Measurements from ENCODE around the gene VEZF1. TPM values are rescaled to one million over a fixed set of nuclear protein-coding genes. Genes with fewer than 3 reads are reported as not detected.

VEZF1 gene
- total and polyA plus RNA-seq, 8 donors = 11.7 to 41.6 (median 23.3) TPM

DNA sequence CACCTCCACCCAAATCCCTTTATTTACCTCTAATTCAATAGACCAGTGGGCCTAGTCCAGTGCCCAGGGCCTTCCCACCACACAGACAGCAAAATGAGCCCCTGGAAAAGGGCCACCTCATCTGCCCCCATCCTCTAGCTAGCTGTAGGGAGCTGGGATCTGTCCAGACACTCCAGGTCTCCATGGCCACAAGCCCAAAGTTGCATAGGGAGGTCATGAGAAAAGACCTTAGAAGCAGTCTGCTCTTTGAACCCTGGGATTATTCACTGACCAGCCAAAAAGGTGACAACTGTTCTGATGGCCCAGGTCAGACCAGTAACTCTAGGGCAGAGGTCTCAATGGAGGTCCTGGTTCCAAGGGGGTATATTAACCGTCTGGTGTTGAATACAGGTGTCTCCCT, 34.8 kb downstream of the VEZF1 start:
- H3K9me3 ChIP-seq = no peaks in the 10 kb centered on the region
- ATAC-seq = no peak
- TF ChIP-seq, protein P1, sequence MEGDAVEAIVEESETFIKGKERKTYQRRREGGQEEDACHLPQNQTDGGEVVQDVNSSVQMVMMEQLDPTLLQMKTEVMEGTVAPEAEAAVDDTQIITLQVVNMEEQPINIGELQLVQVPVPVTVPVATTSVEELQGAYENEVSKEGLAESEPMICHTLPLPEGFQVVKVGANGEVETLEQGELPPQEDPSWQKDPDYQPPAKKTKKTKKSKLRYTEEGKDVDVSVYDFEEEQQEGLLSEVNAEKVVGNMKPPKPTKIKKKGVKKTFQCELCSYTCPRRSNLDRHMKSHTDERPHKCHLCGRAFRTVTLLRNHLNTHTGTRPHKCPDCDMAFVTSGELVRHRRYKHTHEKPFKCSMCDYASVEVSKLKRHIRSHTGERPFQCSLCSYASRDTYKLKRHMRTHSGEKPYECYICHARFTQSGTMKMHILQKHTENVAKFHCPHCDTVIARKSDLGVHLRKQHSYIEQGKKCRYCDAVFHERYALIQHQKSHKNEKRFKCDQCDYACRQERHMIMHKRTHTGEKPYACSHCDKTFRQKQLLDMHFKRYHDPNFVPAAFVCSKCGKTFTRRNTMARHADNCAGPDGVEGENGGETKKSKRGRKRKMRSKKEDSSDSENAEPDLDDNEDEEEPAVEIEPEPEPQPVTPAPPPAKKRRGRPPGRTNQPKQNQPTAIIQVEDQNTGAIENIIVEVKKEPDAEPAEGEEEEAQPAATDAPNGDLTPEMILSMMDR (IDR thresholded peaks at IDR 0.05) = no peak
- WGBS, 2 donors = 78 to 91% methylated on average over 1 of the region's 1 CpG
- H3K27me3 ChIP-seq = no peaks in the 10 kb centered on the region
- no peak overlapping the region for H3K4me3 ChIP-seq
- no peak for DNase-seq
- intact Hi-C loops (cut with DNase I) = loop anchor here in 1 of 3 donors (10.0 kb wide), 1 partner anchor 58 kb away; no protein-coding TSS in a partner anchor
- H3K27ac ChIP-seq = peak overlapping the region in 1 of 4 donors; percentile 92
- H3K4me1 ChIP-seq = peaks cover 0 to 20% (median 0%) of the 10 kb centered on the region in 3 donors
- no peaks in the 10 kb centered on the region for H3K36me3 ChIP-seq
- FAIRE-seq = no peak

DNA sequence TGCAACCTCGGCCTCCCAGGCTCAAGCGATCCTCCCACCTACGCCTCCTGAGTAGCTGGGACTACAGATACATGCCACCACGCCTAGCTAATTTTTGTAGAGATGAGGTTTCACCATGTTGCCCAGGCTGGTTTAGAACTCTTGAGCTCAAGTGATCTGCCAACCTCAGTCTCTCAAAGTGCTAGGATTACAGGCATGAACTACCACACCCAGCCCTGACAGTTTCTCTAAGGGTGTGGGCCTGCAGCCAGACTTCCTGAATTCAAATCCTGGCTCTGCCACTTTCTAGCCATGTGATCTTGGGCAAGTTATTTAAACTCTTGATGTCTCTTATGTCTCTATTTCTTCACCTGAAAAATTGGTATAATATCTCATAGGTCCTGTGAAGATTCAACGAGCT, 38.4 kb downstream of the VEZF1 start:
- WGBS, 2 donors = 97 to 98% methylated on average over 5 of the region's 5 CpGs
- intact Hi-C loops (cut with DNase I) = loop anchor here in 1 of 3 donors (10.0 kb wide), 1 partner anchor 55 kb away; no protein-coding TSS in a partner anchor
- DNase-seq = no peak
- no peak for FAIRE-seq
- TF ChIP-seq, protein P1 (IDR thresholded peaks at IDR 0.05) = no peak
- peak overlapping the region in 1 of 4 donors; percentile 74 for H3K27ac ChIP-seq
- no peaks in the 10 kb centered on the region for H3K27me3 ChIP-seq
- no peaks in the 10 kb centered on the region for H3K9me3 ChIP-seq
- no peak for ATAC-seq
- H3K4me1 ChIP-seq = peaks cover 7 to 24% (median 8%) of the 10 kb centered on the region in 3 donors
- H3K36me3 ChIP-seq = no peaks in the 10 kb centered on the region
- no peak overlapping the region for H3K4me3 ChIP-seq

DNA sequence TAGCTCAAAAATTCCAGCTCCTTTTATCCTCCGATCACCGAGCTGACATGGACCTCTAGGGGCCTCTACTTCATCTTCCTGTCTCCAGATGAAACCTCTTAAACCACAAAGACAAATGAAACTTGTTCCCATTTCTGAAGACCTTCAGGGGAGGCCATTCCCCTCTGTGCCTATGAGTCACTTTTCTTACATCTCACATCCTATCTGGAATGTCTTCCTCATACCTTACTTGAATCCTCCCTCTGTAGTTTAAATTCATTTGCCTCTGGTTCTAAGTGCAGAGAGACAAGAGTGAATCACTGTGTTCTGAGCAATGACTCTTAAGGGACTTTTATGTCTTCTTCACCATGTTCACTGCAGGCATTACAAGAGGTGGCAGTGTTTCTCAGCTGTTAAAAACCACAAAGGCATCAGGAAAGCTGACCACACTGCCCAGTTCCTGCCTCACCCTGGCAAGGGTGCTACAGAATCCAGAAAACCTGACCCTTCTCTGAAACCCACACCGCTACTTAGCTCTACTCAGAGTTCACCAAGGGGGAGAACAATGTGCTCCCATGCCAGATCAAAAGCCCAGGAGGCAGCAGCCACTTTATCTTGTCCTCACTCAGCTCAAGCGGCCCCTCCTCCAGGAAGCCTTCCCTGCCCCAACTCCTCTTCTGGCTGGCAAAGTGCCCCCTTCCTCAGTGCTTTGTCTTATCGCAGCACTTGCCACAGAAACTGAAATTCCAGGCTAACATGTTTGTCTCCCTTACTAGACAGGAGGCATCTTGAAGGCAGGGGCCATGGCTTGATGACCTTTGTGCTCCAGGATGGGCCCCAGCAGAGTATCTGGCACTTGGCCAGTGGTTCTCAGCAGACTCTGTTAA, 39.3 kb downstream of the VEZF1 start:
- FAIRE-seq (no peak), ATAC-seq (peak; percentile 18 to 35 (median 31)), DNase-seq (peak in 1 of 6 donors; percentile 33)
- H3K27ac ChIP-seq = peak overlapping the region in 3 of 4 donors; percentile 49 to 89 (median 74)
- H3K27me3 ChIP-seq = no peaks in the 10 kb centered on the region
- no peaks in the 10 kb centered on the region for H3K9me3 ChIP-seq
- no peak overlapping the region for H3K4me3 ChIP-seq
- TF ChIP-seq, protein P1 (IDR thresholded peaks at IDR 0.05) = no peak
- intact Hi-C loops (cut with DNase I) = no loop called here
- peaks cover 7 to 20% (median 8%) of the 10 kb centered on the region in 3 donors for H3K4me1 ChIP-seq
- H3K36me3 ChIP-seq = no peaks in the 10 kb centered on the region
- 70 to 81% methylated on average over 5 of the region's 5 CpGs for WGBS, 2 donors

DNA sequence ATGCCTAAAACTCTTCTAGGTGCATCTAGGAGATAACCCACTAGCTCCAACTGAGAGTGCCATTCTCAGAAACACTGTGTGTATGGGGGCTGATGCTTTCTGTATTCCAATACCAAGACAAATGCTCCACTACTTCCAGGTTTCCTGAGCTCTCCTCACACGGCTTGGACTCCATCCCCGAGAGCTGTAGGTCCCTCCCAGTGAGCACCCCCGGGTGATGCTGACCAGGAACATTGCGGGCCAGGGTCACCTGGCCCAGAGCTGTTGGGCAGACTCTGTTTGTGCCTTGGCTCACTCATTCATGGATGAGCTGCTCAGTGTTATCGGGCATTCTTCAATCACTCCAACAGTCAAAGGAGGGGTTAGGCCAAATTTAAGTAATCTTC, 39.9 kb downstream of the VEZF1 start:
- Histone ChIP-seq H3K4me3 (no peak overlapping the region), H3K27ac (peak overlapping the region in 3 of 4 donors; percentile 28 to 89 (median 74)), H3K36me3 (no peaks in the 10 kb centered on the region), H3K4me1 (peaks cover 7 to 20% (median 8%) of the 10 kb centered on the region in 3 donors), H3K9me3 (no peaks in the 10 kb centered on the region), H3K27me3 (no peaks in the 10 kb centered on the region)
- FAIRE-seq = no peak
- 77 to 87% methylated on average over 5 of the region's 5 CpGs for WGBS, 2 donors
- no peak for DNase-seq
- TF ChIP-seq, protein P1 (IDR thresholded peaks at IDR 0.05) = no peak
- ATAC-seq = no peak
- intact Hi-C loops (cut with DNase I) = no loop called here

DNA sequence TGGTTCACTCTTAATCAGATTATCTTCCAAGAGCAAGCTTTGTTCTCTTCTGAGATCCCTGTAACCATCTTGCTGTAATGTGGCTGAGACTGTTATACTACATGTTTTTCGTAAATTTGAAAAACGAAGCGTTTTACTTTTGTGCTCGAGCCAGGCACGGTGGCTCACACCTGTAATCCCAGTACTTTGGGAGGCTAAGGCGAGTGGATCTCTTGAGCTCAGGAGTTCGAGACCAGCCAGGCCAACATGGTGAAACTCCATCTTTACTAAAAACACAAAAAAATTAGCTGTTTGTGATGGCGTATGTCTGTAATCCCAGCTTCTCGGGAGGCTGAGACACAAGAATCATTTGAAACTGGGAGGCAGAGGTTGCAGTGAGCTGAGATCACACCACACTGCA, 40.7 kb downstream of the VEZF1 start:
- intact Hi-C loops (cut with DNase I) = no loop called here
- no peak for ATAC-seq
- WGBS, 2 donors = 83 to 85% methylated on average over 9 of the region's 9 CpGs
- Histone ChIP-seq H3K36me3 (no peaks in the 10 kb centered on the region), H3K4me3 (peak overlapping the region in 2 of 4 donors; percentile 2 to 47), H3K27ac (peak overlapping the region; percentile 29 to 89 (median 60)), H3K9me3 (no peaks in the 10 kb centered on the region), H3K27me3 (no peaks in the 10 kb centered on the region), H3K4me1 (peaks cover 7 to 20% (median 8%) of the 10 kb centered on the region in 3 donors)
- FAIRE-seq = no peak
- no peak for DNase-seq
- TF ChIP-seq, protein P1 (IDR thresholded peaks at IDR 0.05) = no peak

Measured in pancreas (tissue), 10 donors.